GM19035 (cell line): ENCODE measurements around the gene CMTM7.
A peak's percentile ranks its signal among the peaks of the same experiment; 100 is the strongest.
"Not testable (repeated sequence)": the region's sequence is repeated elsewhere in the genome, so short reads cannot be mapped to it uniquely, and the experiment has no call there.

Experiments
- ATAC-seq: cut with Tn5 transposase; IDR thresholded peaks from one replicate; pipeline ENCODE4 v1.9.1; 2021; ENCODE audit not compliant: unreplicated experiment

The CMTM7 gene

DNA sequence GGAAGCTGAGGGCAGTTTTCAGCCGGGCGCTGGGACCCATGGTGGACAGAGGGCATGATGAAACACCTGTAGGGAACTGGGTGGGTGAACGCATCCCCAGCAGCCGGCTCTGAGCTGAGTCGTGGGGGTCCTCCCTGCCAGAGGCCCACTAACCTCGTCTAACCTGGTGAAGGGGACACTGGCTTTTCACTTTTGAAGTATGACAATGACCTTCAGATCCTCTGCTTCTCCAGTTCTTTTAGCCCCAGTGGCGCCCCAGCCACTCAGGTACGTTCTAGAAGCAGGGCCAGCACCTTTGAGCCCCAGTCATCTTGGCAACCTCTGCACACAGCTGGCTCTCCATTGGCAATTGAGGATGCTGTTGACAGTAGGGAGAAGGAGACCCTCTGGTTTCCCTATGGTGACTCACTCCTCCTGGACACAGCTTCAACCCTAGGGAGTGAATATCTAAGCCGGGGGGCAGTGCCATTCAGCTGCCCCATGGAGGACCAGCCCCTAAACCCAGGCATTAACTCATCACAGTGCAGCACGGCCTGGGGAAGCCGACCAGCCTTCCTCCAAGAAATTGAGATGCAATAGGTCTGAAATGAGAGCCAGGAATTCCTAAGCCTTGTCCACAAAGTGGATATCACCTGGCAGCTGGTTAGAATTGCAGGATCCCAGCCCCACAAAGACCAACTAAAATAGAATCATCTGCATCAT, 64.9 kb downstream of the CMTM7 start:
- no peak for ATAC-seq

- no peak for ATAC-seq
Measured at GRCh38 chr3:32457971-32458471, 66.4 kb downstream of the CMTM7 start.

GRCh38 chr3:32459450-32459849, 67.8 kb downstream of the CMTM7 start:
- no peak for ATAC-seq

- ATAC-seq: peak; percentile 87
Measured at GRCh38 chr3:32460031-32460749, 68.5 kb downstream of the CMTM7 start.

DNA sequence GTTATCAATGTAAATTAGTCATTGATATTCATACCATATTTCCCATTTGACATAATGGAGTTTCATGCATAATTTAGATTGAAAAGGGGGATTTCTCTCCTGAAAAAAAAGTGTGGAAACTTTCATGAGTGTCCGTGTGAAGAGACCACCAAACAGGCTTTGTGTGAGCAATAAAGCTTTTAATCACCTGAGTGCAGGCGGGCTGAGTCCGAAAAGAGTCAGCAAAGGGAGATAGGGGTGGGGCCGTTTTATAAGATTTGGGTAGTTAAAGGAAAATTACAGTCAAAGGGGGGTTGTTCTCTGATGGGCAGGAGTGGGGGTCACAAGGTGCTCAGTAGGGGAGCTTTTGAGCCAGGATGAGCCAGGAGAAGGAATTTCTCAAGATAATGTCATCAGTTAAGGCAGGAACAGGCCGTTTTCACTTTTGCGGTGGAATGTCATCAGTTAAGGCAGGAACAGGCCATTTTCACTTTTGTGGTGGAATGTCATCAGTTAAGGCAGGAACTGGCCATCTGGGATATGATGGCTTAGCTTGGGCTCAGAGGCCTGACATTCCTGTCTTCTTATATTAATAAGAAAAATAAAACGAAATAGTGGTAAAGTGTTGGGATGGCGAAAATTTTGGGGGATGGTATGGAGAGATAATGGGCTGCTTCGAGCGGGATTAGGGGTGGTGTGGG, 69.3 kb downstream of the CMTM7 start:
- ATAC-seq: not testable (repeated sequence)

- not testable (repeated sequence) for ATAC-seq
Measured at GRCh38 chr3:32462191-32462986, 70.7 kb downstream of the CMTM7 start.

GRCh38 chr3:32463415-32463814, 71.8 kb downstream of the CMTM7 start:
- ATAC-seq: not testable (repeated sequence)

DNA sequence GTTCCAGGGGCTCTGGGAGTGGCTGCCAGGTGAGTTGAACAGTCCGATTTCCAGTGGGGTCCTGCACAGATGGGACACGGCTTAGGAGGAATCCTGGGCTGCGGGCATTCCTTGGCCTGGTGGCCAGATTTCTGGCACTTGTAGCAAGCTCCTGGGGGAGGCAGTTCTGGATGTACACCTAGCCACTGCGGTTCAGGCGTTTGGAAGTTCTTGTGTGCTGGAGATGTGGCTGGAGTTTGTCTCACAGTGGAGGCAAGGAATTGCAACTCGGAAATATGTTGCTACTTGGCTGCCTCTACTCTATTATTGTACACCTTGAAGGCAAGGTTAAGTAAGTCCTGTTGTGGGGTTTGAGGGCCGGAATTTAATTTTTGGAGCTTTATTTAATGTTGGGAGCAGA, 73.1 kb downstream of the CMTM7 start:
- not testable (repeated sequence) for ATAC-seq

DNA sequence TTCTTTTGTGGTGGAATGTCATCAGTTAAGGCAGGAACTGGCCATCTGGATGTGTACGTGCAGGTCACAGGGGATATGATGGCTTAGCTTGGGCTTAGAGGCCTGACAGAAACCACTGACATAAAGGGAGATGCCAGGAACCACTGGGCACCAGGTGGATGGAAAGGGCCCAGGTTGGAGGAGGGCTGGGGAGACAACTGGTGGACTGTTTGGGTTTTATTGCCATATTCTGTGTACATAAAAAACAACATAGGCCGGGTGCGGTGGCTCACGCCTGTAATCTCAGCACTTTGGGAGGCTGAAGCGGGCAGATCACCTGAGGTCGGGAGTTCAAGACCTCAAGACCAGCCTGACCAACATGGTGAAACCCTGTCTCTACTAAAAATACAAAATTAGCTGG, 75.2 kb downstream of the CMTM7 start:
- ATAC-seq: not testable (repeated sequence)

DNA sequence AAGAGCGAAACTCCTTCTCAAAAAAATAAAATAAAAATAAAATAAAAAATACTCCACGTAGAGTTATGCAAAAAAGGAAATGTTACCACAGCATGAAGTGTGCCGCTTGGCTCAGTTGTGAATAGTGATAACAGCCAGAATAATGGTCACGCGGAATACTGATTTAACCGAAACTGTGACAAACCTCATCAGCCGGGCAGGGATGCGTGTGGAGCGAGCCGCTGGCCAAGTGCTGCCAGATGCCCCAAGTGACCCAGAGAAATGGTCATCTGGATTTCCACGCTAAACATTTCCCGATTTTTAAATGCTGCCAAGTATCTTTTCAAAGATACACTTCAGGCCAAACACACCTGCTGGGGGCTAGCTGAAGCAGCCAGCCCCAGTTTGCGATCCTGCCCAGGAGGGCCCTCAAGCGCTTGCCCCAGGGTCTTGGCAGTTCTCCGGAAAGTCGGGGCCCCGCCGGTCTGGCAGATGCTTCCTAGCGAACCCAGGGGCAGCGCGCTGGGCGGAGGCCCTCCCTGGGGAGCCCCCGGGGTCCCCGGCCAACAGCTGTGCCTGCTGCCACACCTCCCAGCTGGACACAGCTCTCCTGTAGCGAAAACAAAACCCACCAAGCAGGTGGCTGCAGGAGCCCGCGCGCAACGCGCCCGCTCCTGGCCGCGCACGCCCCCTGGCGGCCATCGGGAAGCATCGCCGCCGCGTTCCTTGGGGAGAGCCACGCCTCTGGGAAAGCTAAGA, 75.8 kb downstream of the CMTM7 start:
- ATAC-seq: peak; percentile 64

DNA sequence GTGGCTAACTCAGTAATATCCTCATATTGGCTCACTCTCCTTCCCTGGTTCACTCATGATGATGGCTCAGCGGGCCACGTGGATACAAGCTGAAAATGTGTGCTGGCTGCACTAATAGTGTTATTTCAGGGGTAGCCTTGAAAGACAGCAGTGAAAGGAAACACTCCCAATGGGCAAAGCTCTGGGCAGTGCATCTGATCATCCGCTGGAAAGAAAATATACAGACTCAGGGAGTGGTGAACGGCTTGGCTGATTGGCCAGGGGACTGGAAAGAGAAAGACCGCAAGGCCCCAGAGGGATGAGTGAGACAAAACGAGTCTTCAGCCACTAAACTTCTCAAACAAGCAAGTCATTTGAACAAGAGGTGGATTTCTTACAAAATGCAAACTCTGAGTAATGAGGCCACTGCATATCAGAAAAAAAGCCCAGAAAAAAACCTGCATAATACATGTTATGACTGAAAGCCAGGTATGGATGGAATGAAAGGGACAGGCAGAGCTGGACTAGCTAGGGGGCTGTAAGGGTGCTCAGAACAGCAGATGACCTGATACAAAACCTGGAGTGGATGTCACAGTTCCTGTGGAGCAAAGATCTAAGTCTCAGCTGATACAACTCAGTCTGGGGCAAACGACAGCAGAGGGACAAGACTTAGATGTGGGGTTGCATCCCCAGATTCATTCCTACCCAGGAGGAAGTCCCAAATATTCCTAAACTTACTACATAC, 77.7 kb downstream of the CMTM7 start:
- peak; percentile 25 for ATAC-seq

- no peak for ATAC-seq
Measured at GRCh38 chr3:32470362-32470761, 78.7 kb downstream of the CMTM7 start.

DNA sequence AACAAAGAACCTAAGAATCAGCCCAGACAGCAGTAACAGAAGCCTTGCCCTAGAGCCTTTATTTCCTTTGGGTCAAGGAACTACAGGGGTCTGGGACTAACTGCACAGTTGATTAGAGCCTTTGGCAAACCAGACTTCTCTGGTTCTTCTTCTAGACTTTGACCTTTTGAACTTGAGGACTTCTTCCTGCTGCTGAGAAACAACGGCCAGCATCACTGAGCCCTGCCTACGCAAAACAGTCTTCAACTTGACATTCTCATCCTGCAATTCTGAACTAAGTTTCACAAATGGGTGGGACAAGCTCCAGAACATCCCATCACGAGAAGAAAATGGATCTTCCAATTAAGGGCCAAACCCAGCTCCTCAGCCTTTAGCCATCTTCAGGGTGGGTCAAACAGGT, 79.6 kb downstream of the CMTM7 start:
- no peak for ATAC-seq

DNA sequence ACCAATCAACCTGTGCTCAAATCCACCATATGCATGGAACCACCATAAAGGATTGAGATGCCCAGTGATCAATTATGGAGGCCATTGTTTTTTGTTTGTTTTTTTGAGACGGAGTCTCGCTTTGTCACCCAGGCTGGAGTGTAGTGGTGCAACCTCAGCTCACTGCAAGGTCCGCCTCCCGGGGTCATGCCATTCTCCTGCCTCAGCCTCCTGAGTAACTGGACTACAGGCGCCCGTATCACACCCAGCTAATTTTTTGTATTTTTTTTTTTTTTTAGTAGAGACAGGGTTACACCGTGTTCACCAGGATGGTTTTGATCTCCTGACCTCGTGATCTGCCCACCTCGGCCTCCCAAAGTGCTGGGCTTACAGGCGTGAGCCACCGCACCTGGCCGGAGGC, 80.5 kb downstream of the CMTM7 start:
- ATAC-seq: not testable (repeated sequence)

DNA sequence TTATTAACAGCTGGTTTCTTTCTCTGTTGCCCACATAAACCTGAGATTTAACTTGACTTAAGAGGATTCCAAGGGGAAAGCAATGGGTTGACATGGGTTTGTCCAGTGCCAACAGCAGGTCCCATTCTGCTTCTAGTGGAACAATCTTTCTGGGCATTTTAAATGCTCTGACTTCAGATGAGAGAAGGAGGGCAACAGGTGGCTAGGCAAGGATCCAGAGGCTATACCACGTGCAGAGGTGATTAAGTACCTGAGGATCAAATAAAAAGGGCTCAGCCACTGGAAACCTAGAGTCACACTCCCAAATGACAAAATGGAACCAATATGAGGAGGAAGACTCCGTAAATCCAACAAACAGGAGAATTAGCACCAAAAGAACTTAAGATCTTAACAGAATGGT, 82.5 kb downstream of the CMTM7 start:
- no peak for ATAC-seq

DNA sequence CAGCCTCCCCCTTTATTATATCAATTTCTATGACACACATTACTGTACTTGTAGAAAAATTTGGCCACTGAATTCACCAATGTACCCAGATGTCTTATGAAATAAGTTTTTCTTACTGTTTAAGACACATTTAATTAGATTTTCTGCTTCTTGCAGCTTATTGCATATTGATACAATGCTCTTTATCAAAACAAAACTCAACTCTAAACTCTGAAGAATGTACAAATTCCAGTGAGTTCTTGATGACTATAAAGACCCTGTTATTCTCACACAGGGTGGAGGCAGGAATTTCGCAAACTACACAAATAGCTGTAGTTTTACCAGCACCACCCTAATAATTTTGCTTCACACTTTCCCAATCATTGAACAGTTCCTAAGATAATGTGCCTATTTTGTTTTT, 89.0 kb downstream of the CMTM7 start:
- ATAC-seq: no peak

- ATAC-seq: no peak
Measured at GRCh38 chr3:32481791-32482631, 90.4 kb downstream of the CMTM7 start.

DNA sequence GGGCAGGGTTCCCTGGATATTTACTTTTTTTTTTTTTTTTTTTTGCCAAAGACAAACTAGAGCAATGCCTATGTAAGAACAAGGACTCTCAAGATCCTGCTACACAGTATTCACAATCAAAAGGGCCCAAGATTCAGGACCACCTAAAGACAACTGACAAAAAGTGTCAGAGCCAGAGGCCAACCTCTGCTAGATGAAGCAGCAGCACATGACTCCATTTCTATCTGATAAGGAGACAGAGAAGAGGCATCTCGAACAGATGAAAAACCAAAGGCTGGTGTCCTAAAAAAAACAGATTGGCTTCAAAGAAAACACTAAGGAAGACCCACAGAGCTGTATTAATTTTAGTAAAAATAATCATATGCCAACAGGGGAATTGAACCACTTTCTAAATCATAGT, 91.0 kb downstream of the CMTM7 start:
- no peak for ATAC-seq

DNA sequence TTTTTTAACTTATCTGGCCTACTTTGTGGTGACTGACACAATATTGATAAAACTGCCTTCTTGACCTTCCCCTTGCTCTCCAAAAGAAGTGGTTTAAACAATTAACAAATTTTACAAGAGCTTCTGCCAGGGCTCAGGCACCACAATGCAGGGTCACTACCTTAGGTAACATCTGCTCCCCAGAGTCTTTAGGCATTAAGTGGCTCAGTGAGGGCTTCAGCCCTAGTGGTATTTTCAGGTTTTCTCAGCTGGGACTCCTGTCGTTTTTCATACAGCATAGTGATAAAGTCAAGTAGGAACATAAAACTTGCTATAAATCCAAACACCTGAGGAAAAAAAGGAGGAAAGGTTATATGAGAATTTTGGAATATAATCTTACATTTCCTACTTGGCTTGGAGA, 92.1 kb downstream of the CMTM7 start:
- ATAC-seq: no peak
